RWPE1 (cell line): ENCODE measurements around the gene AMOTL1.

ENCODE experiments used
- CTCF ChIA-PET: fragments of 350-600 bp; sonication (Branson Sonifier 250); formaldehyde crosslinking; extraction: SDS; loops from one replicate; lab custom pipeline; 2021; lab: Yijun Ruan, JAX
- POLR2A ChIA-PET: fragments of 400-600 bp; formaldehyde crosslinking; extraction: SDS; loops from one replicate; lab custom pipeline; 2020; ENCODE audit warnings: antibody characterized with exemption; ENCODE audit not compliant: low non-redundant PET; lab: Yijun Ruan, JAX
- DNase-seq: peaks from one replicate; pipeline ENCODE4 v3.0.0; 2012; ENCODE audit warnings: low spot score
- H3K27ac ChIP-seq: fragments of 450-650 bp; 2 replicates; pipeline ENCODE4 v1.5.1; 2017
- TF ChIP-seq, protein P1 (sequence below): fragments of 450-650 bp; conservative IDR thresholded peaks from 2 replicates; pipeline ENCODE4 v1.5.1; 2017; ENCODE audit warnings: low read depth, mild to moderate bottlenecking

The AMOTL1 gene, protein sequence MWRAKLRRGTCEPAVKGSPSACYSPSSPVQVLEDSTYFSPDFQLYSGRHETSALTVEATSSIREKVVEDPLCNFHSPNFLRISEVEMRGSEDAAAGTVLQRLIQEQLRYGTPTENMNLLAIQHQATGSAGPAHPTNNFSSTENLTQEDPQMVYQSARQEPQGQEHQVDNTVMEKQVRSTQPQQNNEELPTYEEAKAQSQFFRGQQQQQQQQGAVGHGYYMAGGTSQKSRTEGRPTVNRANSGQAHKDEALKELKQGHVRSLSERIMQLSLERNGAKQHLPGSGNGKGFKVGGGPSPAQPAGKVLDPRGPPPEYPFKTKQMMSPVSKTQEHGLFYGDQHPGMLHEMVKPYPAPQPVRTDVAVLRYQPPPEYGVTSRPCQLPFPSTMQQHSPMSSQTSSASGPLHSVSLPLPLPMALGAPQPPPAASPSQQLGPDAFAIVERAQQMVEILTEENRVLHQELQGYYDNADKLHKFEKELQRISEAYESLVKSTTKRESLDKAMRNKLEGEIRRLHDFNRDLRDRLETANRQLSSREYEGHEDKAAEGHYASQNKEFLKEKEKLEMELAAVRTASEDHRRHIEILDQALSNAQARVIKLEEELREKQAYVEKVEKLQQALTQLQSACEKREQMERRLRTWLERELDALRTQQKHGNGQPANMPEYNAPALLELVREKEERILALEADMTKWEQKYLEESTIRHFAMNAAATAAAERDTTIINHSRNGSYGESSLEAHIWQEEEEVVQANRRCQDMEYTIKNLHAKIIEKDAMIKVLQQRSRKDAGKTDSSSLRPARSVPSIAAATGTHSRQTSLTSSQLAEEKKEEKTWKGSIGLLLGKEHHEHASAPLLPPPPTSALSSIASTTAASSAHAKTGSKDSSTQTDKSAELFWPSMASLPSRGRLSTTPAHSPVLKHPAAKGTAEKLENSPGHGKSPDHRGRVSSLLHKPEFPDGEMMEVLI

DNA sequence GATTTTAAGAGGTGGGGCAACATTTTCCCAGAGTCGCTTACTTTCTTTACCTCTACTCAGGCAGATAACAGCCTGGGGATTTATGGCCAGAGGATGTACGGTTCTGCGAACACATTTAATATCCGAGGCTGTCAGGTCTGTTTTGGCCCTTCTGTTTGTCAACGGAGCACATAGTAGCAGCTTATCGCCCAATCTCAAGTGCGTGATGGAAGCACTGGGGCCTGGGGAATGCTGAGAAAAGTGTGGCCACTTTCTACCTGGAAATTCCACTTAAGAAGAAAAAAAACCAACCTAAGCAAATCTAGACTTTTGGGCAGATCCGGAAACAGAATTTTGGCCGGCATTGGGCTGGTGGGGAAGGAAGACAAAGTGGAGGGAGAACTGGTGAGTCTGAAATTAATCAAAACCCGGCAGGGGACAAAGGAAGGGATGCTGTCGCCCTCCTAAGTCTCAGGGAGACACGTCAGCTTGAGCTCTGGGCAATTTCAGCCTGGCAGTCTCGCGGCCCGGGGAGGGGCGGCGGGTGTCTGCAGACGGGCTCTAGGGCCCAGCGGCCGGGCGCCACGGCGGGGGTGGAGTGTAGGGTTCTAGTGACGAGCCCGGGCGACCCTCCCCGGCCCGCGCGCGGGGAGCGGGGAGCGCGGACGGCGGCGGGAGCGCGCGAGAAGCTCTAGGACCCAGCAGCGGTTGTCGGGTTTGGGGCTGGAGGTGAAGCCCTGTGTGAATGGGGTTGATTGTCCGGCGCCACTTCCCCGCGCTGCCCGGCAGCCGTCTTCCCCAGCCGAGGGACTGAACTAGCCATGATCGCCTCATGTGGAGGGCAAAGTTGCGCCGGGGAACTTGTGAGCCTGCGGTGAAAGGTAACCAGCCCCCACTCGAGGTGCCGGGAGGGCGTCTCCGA is at the start of gene AMOTL1:
Gene AMOTL1 (plus strand): TSS at position 656 of the 901 bp plus-strand sequence. CDS start 156 bp downstream, at position 812.
- CTCF ChIA-PET = interaction anchor here (0.6 to 2.1 kb wide), 5 partner anchors 15 to 145 kb away, joined by 3 to 12 read pairs (median 4); no protein-coding TSS in a partner anchor
- TF ChIP-seq, protein P1, sequence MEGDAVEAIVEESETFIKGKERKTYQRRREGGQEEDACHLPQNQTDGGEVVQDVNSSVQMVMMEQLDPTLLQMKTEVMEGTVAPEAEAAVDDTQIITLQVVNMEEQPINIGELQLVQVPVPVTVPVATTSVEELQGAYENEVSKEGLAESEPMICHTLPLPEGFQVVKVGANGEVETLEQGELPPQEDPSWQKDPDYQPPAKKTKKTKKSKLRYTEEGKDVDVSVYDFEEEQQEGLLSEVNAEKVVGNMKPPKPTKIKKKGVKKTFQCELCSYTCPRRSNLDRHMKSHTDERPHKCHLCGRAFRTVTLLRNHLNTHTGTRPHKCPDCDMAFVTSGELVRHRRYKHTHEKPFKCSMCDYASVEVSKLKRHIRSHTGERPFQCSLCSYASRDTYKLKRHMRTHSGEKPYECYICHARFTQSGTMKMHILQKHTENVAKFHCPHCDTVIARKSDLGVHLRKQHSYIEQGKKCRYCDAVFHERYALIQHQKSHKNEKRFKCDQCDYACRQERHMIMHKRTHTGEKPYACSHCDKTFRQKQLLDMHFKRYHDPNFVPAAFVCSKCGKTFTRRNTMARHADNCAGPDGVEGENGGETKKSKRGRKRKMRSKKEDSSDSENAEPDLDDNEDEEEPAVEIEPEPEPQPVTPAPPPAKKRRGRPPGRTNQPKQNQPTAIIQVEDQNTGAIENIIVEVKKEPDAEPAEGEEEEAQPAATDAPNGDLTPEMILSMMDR = no peak

DNA sequence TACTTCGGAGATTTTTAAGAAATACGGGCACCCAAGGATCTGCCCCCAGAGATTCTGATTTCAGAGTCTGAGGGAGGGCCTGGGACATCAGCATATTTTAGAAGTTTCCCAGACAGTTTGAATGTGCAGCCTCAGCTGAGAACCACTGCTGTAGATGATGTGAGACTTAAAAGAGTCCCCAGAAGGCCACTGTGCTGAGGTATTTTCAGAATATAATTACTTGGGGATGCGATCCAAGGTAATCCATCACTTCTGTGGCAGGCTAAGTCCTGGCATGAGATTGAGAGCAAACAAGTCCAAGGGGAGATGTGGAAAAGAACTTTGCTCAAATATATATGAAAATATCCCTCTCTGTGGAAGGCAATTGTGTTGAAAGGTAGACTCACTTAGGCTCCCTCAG is 48.3 kb upstream of the AMOTL1 start:
- DNase-seq = no peak
- POLR2A ChIA-PET = no interaction called here
- H3K27ac ChIP-seq = no peak overlapping the region
- TF ChIP-seq, protein P1 = no peak
- CTCF ChIA-PET = no interaction called here

More for the DNA sequence above, at the start of gene AMOTL1:
- peak within 1 kb of the TSS; percentile 94 for H3K27ac ChIP-seq
- peak; percentile 68 for DNase-seq
- POLR2A ChIA-PET = interaction anchor here (0.9 to 1.1 kb wide), 2 partner anchors 24 to 79 kb away, joined by 3 to 4 read pairs; no protein-coding TSS in a partner anchor

DNA sequence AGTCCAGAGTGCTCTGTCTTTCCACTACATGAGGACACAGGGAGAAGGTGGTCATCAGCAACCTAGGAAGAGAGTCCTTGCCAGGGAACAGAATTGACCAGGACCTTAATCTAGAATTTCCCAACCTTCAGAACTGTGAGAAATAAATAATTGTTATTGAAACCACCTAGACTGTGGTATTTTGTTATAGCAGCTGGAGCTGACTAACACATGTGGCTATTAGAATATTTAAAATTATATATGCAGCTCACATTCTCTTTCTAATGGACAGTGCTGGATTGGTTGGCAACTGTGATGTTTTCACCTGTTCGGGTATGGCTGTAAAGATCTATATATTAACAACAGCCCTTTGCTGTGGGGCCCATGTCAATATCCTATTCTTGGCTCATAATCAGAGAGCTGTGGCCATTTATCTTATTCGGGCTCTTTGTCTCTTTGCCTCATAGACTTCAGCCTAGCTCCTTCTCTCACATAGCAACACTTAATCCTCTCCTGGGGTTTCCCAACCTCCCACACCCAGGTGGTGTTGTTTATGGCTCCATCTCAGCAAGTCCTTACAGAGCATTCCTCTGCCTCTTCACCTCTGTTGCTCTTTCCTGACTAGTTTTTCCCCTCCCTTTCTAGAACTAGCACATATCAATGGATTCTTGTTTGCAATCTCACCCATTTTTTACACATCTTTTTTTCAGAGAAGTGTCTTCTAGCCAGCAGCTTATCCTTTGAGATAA is 46.4 kb upstream of the AMOTL1 start:
- ChIA-PET POLR2A (no interaction called here), CTCF (interaction anchor here (1.7 kb wide), 1 partner anchor 19 kb away, joined by 4 read pairs; no protein-coding TSS in a partner anchor)
- TF ChIP-seq, protein P1 = no peak
- DNase-seq = no peak
- no peak overlapping the region for H3K27ac ChIP-seq

DNA sequence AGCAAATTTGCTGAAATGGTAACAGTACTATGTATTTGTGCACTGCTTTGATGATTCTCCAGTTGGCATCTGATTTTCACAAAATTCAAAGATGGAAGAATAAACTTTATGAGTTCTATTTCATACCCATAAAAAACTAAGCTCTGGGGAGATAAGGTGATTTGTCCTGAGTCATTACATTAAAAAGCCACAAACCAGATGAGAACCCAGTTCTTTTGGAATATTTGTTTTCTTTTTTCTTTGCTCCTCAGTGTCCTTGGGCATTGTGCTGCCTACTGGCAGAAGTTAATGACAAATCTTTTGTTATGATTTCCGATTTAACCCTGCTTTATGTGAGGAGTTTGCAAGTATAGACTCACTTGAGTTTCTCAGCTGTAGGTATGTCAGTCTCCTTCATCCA is 45.4 kb upstream of the AMOTL1 start:
- POLR2A ChIA-PET = no interaction called here
- CTCF ChIA-PET = interaction anchor here (1.7 kb wide), 1 partner anchor 18 kb away, joined by 4 read pairs; no protein-coding TSS in a partner anchor
- DNase-seq = no peak
- TF ChIP-seq, protein P1 = no peak
- no peak overlapping the region for H3K27ac ChIP-seq

DNA sequence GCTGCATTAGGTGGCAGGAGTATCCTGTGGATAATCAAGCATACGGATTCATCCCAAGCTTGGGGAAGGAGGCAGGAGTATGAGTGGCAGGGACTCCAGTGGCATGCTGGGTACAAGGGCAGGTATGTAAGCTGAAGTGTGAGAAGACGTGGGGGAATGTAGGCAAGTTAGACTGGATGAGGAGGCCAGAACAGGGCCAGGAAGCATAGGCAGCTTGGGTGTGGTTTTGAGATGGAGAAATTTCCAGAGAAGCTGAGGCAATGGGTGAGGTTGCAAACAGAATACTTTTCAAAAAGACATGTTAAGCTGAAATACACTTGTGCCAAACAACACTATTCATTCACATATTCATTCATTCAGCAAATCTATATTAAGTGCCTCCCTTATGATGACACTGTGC is 43.1 kb upstream of the AMOTL1 start:
- CTCF ChIA-PET = no interaction called here
- TF ChIP-seq, protein P1 = no peak
- no peak overlapping the region for H3K27ac ChIP-seq
- no peak for DNase-seq
- POLR2A ChIA-PET = no interaction called here
